Measurements from ENCODE around the gene SHANK3.

GRCh38 chr22:50626850-50627641, 45.6 kb upstream of the SHANK3 start:
- TF ChIP-seq CTCF (IDR thresholded peaks at IDR 0.05; ENCODE audit: low read depth, low read length) (no peak), POLR2A (IDR thresholded peaks at IDR 0.05; ENCODE audit: extremely low read depth, insufficient read length) (no peak)
- TF ChIP-seq, protein P1, sequence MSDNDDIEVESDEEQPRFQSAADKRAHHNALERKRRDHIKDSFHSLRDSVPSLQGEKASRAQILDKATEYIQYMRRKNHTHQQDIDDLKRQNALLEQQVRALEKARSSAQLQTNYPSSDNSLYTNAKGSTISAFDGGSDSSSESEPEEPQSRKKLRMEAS (IDR thresholded peaks at IDR 0.05; ENCODE audit: low read depth, low read length) = no peak

All from NB4 (cell line).